Common myeloid progenitor, CD34-positive (primary cell): ENCODE measurements around the gene FAHD2A.
"Not testable (repeated sequence)": the region's sequence is repeated elsewhere in the genome, so short reads cannot be mapped to it uniquely, and the experiment has no call there.

Experiments used
- CTCF ChIA-PET: fragments of 350-600 bp; sonication (Branson Sonifier 250); formaldehyde crosslinking; loops from one replicate; lab custom pipeline; 2021; ENCODE audit warnings: antibody characterized with exemption; lab: Charles Lee
- POLR2A ChIA-PET: fragments of 350-600 bp; sonication (Branson Sonifier 250); formaldehyde crosslinking; loops from one replicate; lab custom pipeline; 2021; ENCODE audit warnings: antibody characterized with exemption; lab: Charles Lee
- DNase-seq, 3 donors: peaks; one replicate each; pipeline versions ENCODE4 v3.0.0 to v3.0.0-alpha.2; 2013
- H3K27ac ChIP-seq, 2 experiments: 1 replicate in 1 of 2; 2 replicates in 1 of 2; pipeline ENCODE4 v1.7.0; 2013; ENCODE audit warnings: inconsistent platforms in 2 of 2, low read length in 2 of 2, mild to moderate bottlenecking in 2 of 2, low read depth in 1 of 2, moderate library complexity in 1 of 2; ENCODE audit not compliant: severe bottlenecking in 2 of 2, insufficient read depth in 1 of 2, poor library complexity in 1 of 2
- H3K27me3 ChIP-seq, 5 experiments: replicated peaks in 2 of 5; 1 replicate in 3 of 5; 2 replicates in 2 of 5; pipeline versions ENCODE4 v1.6.1 to v1.7.0; 2013; ENCODE audit warnings: low read length in 4 of 5, mild to moderate bottlenecking in 2 of 5, moderate library complexity in 2 of 5, inconsistent platforms in 1 of 5; ENCODE audit not compliant: insufficient read depth in 5 of 5, control insufficient read depth in 4 of 5
- H3K36me3 ChIP-seq, 4 experiments: 1 replicate in 2 of 4; 2 replicates in 2 of 4; pipeline versions ENCODE4 v1.6.1 to v1.7.0; 2013; ENCODE audit warnings: low read length in 3 of 4, control low read depth in 1 of 4, mild to moderate bottlenecking in 1 of 4; ENCODE audit not compliant: control insufficient read depth in 4 of 4, insufficient read depth in 4 of 4
- H3K4me1 ChIP-seq, 4 experiments: 1 replicate in 3 of 4; 2 replicates in 1 of 4; pipeline versions ENCODE4 v1.6.1 to v1.7.1; 2013; ENCODE audit warnings: low read length in 3 of 4, mild to moderate bottlenecking in 3 of 4, control low read depth in 1 of 4, inconsistent platforms in 1 of 4, moderate library complexity in 1 of 4; ENCODE audit not compliant: control insufficient read depth in 4 of 4, insufficient read depth in 4 of 4; ENCODE audit errors: control extremely low read depth in 1 of 4
- H3K4me3 ChIP-seq, 7 experiments: 1 replicate in 4 of 7; 2 replicates in 3 of 7; pipeline versions ENCODE4 v1.5.1 to v1.7.0; 2013; ENCODE audit warnings: mild to moderate bottlenecking in 7 of 7, low read length in 6 of 7, moderate library complexity in 6 of 7, inconsistent platforms in 2 of 7, low read depth in 2 of 7, control low read depth in 1 of 7; ENCODE audit not compliant: insufficient read depth in 4 of 7, control insufficient read depth in 1 of 7; ENCODE audit errors: extremely low read depth in 1 of 7
- H3K9me3 ChIP-seq, 5 experiments: 1 replicate in 4 of 5; 2 replicates in 1 of 5; pipeline versions ENCODE4 v1.6.1 to v1.7.1; 2013; ENCODE audit warnings: low read length in 4 of 5, mild to moderate bottlenecking in 2 of 5, inconsistent platforms in 1 of 5, low read depth in 1 of 5, moderate library complexity in 1 of 5; ENCODE audit not compliant: control insufficient read depth in 4 of 5, insufficient read depth in 2 of 5; ENCODE audit errors: control extremely low read depth in 1 of 5
- WGBS: methylation state at CpG from one replicate; pipeline ENCODE4 v1.1.5; 2013; ENCODE audit not compliant: insufficient coverage; 5-methylcytosine and 5-hydroxymethylcytosine counted together

The FAHD2A gene

GRCh38 chr2:95435872-95436209 lies 33.3 kb downstream of the FAHD2A start:
- POLR2A ChIA-PET, H3K9me3 ChIP-seq: not testable (repeated sequence)
- no CpG with 5 or more reads among the region's 5 CpGs for WGBS

GRCh38 chr2:95442474-95443099 lies 40.1 kb downstream of the FAHD2A start:
- H3K36me3 ChIP-seq, CTCF ChIA-PET, H3K4me1 ChIP-seq, POLR2A ChIA-PET, H3K27ac ChIP-seq, DNase-seq, H3K27me3 ChIP-seq, H3K4me3 ChIP-seq, H3K9me3 ChIP-seq: not testable (repeated sequence)
- no CpG with 5 or more reads among the region's 2 CpGs for WGBS

More at GRCh38 chr2:95435872-95436209, 33.3 kb downstream of the FAHD2A start:
- H3K36me3 ChIP-seq, H3K27ac ChIP-seq, DNase-seq, H3K4me3 ChIP-seq, H3K4me1 ChIP-seq, CTCF ChIA-PET, H3K27me3 ChIP-seq: not testable (repeated sequence)

DNA sequence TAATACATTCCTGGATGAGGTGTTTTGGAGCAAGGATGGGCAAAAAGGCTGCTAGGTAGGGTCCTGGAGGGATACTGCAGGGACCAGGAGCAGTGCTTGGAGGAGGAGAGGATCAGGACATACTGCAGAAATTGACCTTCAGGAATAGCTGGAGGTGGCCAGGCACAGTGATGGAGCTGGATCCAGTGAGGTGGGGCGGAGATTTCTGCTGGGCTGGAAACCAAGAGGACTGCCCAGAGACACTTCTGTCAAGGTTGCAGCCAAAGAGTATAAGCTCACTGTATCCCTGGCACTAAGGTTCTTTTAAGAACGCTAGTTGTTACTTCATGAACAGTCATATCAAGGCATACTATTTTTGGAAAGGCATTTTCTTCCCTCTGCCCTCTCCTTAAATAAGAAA lies 42.8 kb downstream of the FAHD2A start:
- H3K9me3 ChIP-seq, H3K27ac ChIP-seq, H3K36me3 ChIP-seq, CTCF ChIA-PET, POLR2A ChIA-PET, H3K4me3 ChIP-seq, H3K27me3 ChIP-seq, H3K4me1 ChIP-seq, DNase-seq: not testable (repeated sequence)
- WGBS = no CpG with 5 or more reads among the region's 2 CpGs

GRCh38 chr2:95463292-95463691 lies 60.8 kb downstream of the FAHD2A start:
- POLR2A ChIA-PET = not testable (repeated sequence)

More at GRCh38 chr2:95463292-95463691, 60.8 kb downstream of the FAHD2A start:
- H3K27me3 ChIP-seq, H3K4me3 ChIP-seq, CTCF ChIA-PET, H3K4me1 ChIP-seq, H3K9me3 ChIP-seq, H3K36me3 ChIP-seq, H3K27ac ChIP-seq, DNase-seq: not testable (repeated sequence)
- WGBS = no CpG with 5 or more reads among the region's 3 CpGs
